HuH-7 (cell line): ENCODE results near the gene MEA1.

Experiments used
- DNase-seq: peaks from one replicate; pipeline ENCODE4 v3.0.0; 2011; ENCODE audit warnings: low spot score

MEA1 gene

GRCh38 chr6:42970871-42971612 is 42.7 kb downstream of the MEA1 start:
- DNase-seq = no peak

- DNase-seq = no peak
Observed at GRCh38 chr6:42969934-42970333, 43.8 kb downstream of the MEA1 start.

GRCh38 chr6:42969431-42969830 is 44.3 kb downstream of the MEA1 start:
- DNase-seq = no peak

GRCh38 chr6:42968783-42969182 is 45.0 kb downstream of the MEA1 start:
- no peak for DNase-seq

- DNase-seq = no peak
Observed at GRCh38 chr6:42968126-42968701, 45.5 kb downstream of the MEA1 start.

- DNase-seq = no peak
Observed at GRCh38 chr6:42967228-42967627, 46.5 kb downstream of the MEA1 start.

GRCh38 chr6:42966571-42966970 is 47.2 kb downstream of the MEA1 start:
- no peak for DNase-seq

- peak; percentile 48 for DNase-seq
Observed at GRCh38 chr6:42963855-42964605, 49.7 kb downstream of the MEA1 start.

- DNase-seq = no peak
Observed at GRCh38 chr6:42963179-42963854, 50.4 kb downstream of the MEA1 start.

GRCh38 chr6:42962502-42963178 is 51.1 kb downstream of the MEA1 start:
- no peak for DNase-seq

- no peak for DNase-seq
Observed at GRCh38 chr6:42962096-42962495, 51.6 kb downstream of the MEA1 start.
